ENCODE data around the gene FANCI. TPM values are rescaled to one million over a fixed set of nuclear protein-coding genes. Genes with fewer than 3 reads are reported as not detected.

Gene FANCI
- polyA plus RNA-seq, 1 donor = 13.5 TPM

DNA sequence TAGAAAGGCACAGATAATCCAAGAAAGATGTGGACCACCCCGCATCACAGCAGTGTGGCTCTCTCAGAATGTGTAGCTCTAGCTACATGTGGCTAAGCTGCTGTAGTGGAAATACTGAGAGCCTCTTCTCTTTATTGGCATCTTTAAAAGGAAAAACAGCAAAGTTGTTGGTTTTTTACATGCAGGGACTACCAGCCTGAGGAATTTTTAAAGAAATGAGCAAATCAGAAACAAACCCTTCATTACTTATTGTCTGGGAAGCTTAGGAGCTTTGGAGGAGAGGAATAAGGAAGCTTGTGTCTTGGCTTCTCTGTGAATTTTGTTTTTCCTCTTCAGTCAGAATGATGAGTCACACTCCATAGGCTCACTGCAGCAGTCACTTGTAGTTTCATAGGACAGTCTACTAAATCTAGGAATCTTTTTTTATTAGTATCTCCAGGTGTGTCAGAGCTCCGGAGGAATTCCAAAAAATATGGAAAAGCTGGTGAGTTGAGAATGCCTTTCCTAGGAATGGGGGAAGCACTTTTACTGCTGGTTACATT, 63.3 kb downstream of the FANCI start:
- DNase-seq (ENCODE audit: low read depth) = no peak

DNA sequence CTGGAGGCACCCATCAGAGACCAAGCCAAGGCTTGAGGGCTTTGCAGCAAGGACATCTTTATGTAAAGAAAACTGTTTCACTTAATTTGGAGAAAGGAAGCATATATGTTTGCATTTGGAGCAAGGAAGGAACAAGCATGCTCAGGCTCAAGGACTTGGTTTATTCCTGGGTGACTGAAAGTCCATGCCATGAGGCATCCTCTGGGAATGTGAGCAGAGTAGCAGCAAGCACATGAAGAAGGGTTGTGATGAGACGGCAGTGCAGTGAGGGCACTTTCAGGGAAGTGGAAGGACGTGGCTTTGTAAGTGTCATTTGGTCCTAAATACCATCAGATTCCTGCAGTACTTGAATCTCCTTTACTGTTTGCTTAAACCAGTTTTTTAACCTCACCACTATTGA, 64.0 kb downstream of the FANCI start:
- no peak for DNase-seq (ENCODE audit: low read depth)

DNA sequence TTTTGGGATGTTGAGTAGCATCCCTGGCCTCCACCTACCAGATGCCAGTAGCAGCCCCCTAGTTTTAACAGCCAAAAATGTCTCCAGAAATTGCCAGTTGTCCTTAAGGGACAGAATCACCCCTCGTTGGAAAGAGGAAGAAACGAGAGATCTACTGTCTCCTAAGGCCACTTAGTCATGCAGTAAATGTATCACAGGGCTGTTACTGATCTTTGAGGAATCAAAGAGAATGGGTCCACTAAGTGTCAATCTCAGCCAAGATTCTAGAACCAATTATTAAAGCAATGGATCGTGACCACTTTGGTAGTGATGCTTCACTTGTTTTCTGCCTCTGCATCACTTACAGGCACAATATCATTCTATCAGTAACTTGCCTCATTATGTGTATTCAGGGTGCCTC, 64.5 kb downstream of the FANCI start:
- no peak for DNase-seq (ENCODE audit: low read depth)

DNA sequence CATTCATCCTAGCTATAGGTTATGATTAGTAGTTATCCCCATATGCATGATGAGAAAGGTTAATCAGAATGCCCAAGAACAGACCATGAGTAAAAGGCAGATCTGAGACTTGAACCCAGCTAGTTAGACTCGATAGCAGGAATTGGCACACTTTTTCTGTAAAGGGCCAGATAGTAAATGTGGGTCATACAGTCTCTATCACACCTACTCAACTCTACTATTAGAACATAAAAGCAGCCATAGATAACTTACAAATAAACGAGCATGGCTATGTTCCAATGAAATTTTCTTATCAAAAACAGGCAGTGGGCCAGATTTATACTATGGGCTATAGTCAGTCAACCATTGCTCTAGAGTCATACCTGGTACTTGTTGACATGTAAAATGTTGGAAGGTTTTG, 66.2 kb downstream of the FANCI start:
- no peak for DNase-seq (ENCODE audit: low read depth)

DNA sequence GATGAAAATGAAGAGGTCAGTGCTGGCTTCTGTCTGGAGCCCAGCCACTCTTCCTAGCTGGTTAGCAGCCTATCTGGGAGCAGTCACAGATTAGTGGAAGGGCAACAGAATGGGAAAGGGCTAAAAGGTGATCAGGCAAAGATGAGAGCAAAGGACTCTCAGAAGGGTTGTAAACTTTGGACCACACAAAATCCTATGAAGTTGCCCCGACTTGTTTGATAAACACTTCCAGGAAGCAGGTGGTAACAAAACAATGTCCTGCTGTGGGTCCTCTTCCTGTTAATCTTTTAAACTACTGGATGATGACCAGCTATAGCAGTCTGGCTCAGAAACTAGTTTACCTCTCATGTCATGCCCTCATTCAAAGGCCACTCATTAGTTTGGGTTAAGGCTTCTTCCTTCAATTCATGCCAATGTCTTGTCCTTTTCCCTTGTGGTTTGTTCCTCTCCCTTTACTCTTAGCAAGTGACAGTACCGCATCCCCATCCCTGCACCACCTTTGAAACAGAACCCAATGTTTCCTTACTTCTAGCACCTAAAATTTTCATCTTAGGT, 71.7 kb downstream of the FANCI start:
- no peak for DNase-seq (ENCODE audit: low read depth)

DNA sequence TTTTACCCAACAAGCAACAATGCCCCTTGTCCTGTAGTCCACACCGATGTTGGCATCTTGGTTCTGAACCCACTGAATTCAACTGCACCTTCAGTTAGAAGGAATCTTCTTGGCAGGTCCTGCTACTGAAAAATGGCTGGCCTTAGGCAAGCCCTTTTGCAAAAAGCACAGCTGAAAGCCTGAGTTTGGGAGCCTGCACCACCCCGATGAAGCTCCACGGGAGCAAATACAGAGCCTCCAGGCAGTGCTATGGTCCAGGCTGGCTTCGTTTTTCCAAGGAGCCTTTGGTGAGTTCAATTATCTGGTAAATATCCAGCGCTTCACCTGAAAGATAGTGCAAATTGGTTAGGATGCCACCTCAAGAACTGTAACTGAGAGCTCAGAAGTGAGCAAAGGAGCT, 72.7 kb downstream of the FANCI start:
- no peak for DNase-seq (ENCODE audit: low read depth)

DNA sequence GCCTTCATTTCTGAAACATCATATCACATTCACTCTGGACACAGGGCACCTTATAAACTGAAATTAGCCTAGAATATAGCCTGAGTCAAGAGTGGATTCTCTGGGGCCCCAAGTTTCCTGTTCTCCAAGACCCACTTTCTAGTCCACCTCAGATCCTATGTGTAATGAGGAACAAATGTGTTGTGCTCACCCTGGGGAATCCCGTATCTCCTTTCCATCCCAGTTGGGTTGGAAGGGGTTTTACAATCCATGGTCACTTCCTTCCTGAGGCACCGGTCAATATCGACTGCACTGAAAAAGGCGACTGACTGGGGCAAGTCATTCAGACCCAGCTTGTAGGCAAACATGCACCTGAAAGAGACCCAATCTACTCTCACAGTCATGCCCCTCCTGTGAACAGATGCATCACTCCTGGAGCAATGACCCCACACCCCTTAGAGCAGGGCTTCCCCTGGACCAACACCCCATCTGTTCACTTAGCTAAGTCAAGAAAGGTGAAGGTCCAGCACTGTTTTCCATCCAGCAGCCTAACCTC, 73.5 kb downstream of the FANCI start:
- no peak for DNase-seq (ENCODE audit: low read depth)

DNA sequence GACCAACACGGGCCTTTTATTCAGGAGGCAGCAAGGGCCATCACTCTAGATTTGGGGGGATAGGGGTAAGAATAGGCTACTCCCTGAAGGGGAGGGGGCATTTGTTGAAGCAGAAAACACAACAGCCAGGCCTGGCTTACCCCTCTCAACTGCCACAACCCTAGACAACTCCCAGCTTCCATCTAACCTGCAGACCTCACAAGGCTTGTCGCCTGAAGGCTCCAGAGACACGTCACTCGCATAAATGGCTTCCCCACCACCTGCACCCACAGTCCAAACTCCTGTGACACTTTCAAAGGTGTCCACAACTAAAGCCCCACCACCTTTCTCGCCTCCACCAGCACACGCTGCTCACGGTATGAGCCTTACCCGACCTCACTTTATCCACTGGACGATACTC, 75.9 kb downstream of the FANCI start:
- DNase-seq (ENCODE audit: low read depth) = no peak

DNA sequence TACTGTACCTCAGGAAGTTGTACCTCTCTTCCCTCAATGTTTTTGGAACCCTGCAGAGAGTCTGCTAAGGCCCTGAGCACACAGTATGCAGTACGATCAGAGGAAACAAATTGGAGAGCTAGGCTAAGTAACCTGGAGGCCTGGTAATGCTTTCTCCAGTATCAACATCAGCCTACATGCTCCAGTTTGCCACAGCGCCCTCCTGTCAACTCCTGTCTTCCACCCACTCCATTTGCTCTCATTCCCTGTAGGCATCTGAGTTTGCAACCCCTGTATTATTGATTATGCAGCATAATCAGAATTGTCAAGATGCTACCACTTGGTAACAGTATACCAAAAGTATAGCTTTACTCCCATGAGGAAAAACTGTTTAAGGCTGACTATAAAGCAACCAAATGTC, 76.4 kb downstream of the FANCI start:
- no peak for DNase-seq (ENCODE audit: low read depth)

DNA sequence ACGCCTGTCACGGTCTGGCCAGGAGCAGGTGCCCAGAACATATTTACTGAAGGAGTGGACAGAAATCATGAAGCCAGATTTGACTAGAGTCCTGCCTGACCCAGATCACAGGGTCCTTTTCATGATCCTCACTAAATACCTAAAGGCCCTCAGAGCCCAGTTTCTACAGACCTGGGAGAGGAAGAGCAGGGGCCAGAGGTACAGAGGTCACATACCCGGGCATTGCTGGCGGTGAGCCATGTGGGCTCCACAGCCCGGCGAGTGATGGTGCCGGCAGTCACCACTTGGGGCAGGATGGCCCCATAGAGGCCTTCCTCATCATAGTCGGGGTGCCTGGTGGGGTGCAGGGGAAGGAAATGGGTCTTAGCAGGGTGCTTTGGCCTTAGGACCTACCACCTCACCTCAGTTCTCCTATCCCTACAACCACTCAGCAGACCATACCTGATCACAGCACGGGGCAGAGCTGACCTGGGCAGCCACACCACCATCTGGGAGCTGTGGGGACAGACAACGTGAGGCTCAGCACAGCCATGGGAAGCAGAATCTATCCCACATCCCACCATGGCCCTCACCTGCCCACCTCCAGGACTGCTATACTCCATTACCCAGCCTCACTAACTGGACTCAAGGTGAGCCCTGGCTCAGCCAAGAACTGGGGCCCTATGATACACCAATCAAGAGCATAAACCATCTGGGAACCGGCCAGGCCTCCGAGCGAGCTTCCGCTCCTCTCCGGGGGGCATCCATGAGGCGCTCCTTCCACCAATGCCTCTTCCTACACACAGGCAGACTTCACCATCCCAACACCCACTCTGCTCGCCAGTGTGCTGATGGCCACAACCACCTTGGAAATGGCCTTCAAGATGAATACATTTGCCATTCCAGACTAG, 78.0 kb downstream of the FANCI start:
- DNase-seq (ENCODE audit: low read depth) = no peak

DNA sequence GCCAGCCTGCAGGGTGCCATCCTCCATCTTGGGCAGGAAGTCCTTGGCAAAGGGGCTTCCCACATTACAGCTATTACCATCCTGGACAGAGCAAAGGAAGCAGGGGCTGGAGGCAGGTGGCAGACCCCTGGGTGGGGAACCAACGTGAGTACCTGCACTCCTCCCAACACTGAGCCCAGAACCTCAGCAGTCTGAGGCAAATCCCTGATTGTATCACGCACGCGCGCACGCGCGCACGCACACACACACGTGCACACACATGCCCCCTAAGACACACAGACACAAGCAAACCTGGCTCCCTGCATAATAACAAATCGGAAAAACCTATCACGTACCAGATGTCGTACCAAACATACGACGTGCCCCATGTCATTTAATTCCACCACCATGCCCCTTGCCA, 79.0 kb downstream of the FANCI start:
- no peak for DNase-seq (ENCODE audit: low read depth)

DNA sequence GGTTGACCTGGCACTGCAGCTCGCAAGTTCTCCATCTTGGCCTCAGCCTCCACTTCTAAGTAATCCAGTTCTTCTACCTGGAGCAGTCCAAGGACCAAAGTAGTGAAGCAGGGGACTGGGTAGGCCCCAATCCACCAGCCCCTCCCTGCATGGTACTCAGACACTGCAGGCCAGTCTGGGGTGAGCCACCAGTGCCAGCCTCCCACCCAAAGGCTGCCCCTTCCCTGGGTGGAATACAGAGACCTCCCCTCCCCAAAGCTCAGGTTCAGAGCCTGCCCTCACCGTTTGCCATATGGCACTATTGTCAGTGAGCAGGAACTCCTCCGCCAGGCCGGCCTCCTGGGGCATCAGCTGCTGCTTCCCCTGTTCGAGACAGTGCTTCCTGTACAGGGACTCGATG, 80.0 kb downstream of the FANCI start:
- no peak for DNase-seq (ENCODE audit: low read depth)

DNA sequence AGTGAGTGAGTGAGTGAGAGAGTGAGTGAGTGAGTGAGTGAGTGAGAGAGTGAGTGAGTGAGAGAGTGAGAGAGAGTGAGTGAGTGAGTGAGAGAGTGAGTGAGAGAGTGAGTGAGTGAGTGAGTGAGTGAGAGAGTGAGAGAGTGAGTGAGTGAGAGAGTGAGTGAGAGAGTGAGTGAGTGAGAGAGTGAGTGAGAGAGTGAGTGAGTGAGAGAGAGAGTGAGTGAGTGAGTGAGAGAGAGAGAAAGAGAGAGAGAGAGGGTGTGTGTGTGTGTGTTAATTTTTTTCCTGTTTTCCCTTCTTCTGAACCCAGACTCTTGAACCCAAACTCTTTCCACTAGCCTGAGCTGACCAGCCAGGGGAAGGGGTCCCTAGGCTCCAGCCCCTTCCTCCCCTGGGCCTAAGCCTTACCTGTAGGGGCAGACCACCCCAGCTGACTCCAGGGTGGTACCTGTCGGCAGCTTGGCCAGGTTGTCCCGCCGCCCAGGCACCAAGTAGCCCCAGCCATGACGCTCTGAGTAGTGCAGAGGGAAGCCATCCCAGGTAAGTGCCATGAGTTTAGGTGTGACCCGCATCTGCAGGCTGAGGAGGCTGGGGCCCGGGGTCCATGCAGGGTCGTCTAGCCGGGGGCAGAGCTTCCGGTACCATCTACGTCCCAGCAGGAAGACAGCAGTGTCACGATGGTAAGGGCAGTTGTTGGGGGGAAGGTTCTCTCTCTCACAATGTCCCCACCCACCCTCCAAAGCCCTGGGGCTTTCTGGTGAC, 81.4 kb downstream of the FANCI start:
- no peak for DNase-seq (ENCODE audit: low read depth)

DNA sequence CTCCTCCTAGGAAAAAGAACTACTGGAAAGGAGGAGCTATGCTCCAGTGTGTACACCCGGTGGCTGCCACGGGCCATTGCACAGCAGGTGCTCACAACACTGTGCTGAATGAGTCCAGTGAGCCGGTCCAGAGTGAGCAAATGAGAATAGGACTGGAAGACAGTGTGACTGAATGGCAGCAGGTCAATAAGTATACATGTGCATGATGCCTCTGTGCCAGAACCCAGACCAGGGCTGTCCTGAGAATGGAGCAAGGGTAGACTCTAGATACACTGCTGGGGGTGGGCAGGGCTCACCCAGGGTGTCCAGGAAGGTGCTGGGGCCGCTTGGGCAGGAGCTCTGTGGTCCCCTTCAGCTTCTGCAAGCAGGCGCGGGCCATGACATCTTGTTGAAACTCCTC, 82.5 kb downstream of the FANCI start:
- no peak for DNase-seq (ENCODE audit: low read depth)

DNA sequence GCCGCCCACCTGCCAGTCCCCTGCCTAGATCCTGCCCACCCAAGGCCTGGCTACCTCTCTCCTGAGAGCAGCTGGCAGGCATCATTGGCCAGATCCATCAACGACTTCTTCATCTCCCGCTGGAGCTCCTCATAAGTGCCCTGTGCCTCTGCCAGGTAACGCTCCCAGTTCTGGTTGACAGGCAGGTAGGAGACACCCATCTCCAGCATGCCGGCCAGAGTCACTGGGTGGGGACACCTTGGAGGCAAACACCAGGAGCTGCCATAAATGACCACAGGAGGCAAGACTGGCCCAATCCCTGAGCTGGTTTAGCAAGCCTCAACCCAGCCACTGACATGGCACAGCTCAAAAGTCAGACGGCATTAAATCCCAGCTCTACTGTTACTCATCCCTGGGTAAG, 83.3 kb downstream of the FANCI start:
- DNase-seq (ENCODE audit: low read depth) = no peak

DNA sequence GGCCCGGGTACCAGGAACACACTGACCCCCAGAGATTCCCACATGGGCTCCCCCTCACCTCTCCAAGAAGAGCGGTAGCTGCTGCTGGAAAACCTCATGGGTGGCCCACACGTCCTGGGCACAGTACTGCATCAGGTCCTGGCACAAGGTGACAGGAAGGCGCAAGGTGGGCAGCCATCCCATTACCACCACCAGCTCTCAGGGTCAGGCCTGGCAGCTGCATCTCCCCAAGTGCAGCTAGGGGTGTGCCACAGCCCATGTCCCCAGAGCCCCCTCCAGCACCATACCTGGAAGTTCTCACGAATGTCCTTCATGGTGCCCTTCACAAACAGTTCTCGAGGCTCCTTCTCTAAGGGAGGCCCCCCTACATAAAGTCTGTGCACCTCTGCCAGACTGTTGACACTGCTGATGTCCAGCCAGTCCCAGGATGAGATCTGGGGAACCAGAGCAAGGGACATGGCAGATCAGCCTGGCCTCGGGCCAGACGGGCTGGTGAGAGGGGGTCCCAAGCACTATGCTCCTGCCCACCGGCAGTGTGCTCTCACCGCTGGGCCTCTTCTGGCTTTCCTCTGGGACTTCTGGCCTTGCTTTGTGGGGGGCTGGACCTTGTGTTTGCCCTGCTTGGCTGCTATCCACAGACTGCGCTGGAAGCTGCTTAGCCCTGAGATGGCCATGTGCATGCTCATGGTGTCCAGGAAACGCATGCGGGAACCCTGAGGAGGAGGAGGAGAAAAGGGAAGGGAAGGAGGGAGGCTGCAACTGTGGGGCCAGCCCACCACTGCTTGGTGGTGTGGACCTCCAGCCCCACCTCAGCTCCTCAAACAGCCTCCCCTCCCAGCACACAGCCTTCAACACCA, 84.8 kb downstream of the FANCI start:
- no peak for DNase-seq (ENCODE audit: low read depth)

DNA sequence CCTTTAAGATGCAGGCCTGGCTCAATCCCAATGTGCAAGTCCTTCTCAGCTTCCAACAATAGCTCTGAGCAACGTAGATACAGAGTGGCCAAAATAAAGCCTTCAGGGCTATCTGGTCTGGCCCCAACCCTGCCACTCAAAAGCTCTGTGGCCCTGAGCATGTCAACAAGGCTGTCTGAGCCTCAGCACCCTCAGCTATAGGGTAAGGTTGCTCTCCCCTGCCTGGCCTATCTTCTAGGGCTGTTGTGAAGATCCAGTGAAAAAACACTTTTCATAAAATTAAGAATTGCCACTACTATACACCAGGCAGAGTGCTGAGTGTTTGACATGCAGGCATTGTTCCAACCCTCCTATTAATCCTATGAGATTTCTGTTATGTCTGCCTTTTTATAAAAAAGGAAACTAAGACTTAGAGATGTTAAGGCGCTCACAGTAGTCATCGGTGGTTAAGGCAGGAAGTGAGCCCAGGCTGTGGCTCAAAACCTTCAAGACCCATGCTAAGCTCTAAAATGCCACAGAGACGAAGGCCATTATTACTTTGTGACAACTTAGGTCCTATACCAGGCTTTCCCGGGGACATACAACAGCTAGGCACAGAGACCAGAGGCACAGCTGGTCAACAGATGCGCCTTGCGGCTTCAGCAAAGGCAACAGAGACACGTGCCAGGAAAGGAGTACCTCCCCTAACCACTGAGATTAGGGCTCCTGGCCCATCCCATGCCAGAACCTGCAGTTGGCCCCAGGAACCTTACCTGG, 85.7 kb downstream of the FANCI start:
- no peak for DNase-seq (ENCODE audit: low read depth)

DNA sequence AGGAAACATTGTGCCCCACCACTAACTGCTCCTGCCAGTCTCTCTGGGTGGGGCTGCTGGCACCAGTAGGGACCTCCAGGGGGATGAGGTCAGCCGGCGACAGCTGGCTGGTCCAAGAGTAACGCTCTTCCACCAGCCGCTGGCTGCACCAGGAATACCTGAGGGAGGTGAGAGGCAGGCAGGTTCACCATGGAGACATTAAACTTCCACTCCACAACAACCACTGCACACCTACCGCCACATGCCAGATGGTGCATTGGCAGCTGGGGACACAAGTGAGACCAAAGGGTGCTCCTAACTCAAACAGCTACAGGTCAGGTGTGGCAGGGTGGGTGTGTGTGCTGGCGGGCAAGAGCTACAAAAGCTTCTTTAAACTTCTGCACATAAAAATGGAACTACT, 86.3 kb downstream of the FANCI start:
- no peak for DNase-seq (ENCODE audit: low read depth)

DNA sequence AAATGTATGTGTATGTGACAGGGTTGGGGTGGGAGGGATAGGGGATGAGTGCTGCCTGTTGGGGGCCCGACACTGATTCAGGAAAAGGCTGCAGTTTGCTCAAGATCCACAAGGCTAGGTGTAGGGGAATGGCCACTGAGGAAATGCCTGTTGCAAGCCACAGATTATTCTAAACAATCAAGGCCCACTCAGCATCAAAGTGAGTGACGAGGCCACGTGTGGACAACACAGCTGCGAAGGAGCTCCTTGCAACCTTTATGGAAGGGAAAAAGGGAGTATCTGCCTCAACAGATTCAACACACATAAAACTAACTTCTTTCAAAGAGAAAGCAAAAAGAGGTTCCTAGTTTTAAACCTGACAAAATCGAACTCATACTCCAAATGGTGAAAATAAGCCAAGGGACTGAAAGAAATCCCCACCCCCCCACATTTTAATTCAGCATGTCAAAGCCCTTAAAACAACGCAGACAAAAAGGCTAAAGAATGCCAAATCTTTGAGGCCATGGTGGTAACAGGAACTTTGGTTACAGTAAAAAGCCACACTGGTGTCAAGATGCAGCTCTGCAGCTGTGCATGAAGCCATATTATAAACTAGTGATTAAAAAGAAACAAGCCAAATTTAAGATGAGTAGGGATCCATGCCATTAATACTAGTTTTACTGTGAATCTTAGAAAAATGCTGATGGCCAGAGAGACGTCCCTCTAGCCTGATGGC, 87.3 kb downstream of the FANCI start:
- DNase-seq (ENCODE audit: low read depth) = no peak

DNA sequence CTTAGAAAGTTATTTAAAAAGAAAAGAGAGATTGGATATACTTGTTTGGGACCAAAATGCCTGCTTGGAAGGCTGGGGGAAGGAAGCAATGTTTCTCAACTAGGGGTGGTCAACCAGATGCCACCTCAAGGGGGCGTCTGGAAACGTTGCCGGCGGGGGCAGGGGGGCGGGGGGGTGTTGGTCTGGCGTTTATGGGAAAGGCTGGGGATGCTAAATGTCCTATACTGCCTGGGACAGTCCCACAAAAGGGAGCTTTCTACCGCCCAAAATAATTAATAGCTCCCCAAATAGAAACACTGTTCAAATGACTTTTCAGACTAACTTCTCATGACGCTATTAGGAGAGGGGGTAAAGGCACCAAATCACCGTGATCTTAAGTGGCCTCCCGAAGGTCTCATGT, 88.7 kb downstream of the FANCI start:
- no peak for DNase-seq (ENCODE audit: low read depth)

Measured in forelimb muscle (tissue), 1 donor.